GM18873 (cell line): ENCODE measurements around the gene MFSD12.

Experiments
- ATAC-seq: cut with Tn5 transposase; IDR thresholded peaks from one replicate; pipeline ENCODE4 v1.9.1; 2021; ENCODE audit warnings: mild to moderate bottlenecking, moderate library complexity, moderate number of reproducible peaks; ENCODE audit not compliant: unreplicated experiment, low FRiP score

Gene MFSD12

DNA sequence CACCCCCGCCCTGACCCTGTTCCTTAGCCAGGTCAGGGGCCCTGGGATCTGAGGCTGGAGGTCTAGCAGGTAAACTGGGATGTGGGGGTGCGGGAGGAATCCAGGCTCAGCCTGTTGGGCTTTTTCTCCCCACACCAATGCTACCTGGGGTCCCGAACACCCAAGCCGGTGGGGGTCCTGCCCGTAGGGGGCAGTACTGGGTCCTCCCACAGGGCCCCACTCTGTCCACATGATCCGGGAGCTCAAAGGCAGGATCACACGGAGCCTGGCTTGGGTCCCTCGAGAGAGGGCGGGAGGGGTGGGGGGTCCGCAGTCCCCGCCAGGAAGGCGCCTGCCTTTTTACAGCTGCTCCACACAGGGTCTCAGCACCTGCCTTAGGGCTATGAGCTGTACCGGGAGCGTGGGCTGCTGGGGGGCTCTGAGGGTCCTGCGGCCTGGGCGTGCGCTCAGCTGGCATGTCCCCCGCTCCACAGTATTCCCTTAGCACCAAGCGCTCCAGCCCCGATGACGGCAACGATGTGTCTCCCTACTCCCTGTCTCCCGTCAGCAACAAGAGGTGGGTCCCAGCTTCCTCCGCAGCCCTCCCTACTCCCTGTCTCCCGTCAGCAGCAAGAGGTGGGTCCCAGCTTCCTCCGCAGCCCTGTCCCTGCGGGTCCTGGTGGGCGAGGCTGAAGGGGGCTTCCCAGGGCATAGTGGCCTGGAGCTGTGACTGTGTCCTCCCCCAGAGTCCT, 30.7 kb downstream of the MFSD12 start:
- no peak for ATAC-seq

GRCh38 chr19:3524904-3525451, 32.4 kb downstream of the MFSD12 start:
- ATAC-seq: no peak

- no peak for ATAC-seq
Measured at GRCh38 chr19:3524078-3524842, 33.1 kb downstream of the MFSD12 start.

- no peak for ATAC-seq
Measured at GRCh38 chr19:3523361-3524077, 33.9 kb downstream of the MFSD12 start.

GRCh38 chr19:3522421-3523360, 34.7 kb downstream of the MFSD12 start:
- no peak for ATAC-seq

DNA sequence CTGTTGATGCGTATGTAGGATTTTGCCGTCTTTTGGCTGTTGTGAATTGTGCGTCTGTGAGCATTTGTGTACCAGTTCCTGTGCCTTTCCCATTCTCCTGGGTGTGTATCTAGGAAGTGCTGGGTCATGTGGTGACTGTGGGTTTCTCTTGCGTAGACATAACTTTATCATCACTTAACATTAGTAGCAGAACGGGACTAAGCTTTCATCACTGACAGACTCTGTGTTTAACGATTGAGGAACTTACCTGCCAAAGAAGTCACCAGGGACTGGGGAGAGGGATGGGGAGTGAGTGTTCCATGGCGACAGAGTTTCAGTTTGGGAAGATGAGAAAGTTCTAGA, 36.3 kb downstream of the MFSD12 start:
- ATAC-seq: no peak

DNA sequence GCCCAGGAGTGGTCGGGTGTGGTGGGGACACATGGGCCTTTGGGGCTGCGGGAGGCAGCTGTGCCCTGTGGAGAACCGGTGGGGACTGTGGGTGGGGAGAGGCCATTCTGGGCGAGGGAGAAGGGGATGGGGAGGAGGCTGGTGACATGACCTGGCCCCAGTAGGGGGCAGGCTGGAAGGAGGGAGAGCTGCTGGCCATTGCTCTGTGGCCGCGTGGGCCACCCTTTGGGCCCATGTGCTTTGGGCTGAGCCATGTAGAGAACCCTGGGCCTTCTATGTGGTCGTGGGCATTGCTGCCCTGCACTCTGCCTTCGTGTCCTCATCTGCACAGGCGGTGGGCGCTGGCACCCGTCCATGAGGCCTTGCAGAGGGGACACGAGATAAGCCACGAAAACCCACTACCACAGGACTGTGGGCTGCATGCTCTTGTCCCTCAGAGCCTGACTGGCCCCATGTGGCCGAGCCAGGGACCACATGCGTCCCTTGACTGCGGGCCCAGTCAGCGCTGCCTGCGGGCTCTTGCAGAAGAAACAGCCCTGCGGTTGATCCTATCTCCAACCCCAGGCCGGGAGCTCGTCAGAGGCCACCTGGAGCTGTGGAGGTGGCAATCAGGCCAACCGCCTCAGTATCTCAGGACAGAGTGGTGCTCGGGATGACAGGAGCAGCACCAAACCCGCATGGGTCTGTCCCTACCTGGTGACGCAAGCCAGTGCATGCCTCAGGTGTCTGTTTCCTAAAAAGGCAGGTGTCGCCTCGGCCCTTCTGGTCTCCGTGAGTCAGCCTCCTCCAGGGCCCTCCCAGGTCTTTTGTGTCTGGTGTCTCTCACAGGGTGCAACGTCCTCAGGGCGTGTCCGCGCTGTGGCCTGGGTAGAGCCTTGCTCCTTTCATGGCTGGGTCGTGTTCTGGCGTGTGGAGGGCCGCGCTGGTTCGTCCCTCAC, 37.0 kb downstream of the MFSD12 start:
- ATAC-seq: no peak

DNA sequence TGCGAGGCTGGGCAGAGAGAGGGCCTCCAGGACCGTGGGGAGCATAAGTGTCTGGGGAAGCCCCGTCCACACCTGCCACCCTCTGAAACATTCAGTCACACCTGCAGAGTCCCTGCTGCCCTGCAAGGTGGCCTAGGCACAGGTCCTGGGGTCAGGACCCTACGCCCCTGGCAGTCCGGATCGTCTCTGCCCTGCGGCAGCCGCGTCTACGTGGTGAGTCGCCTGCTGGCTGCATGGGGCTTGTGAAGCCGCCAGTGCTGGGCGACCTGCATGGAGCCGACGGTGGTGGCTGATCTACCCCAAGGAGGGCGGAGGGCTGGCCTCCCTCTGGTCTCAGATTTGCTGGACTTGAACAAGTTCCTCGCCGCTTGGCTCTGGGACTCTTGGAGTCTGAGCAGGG, 38.3 kb downstream of the MFSD12 start:
- no peak for ATAC-seq

- ATAC-seq: no peak
Measured at GRCh38 chr19:3518659-3519058, 38.7 kb downstream of the MFSD12 start.

GRCh38 chr19:3518255-3518654, 39.1 kb downstream of the MFSD12 start:
- no peak for ATAC-seq

- ATAC-seq: no peak
Measured at GRCh38 chr19:3517638-3518037, 39.7 kb downstream of the MFSD12 start.

GRCh38 chr19:3516675-3517207, 40.6 kb downstream of the MFSD12 start:
- no peak for ATAC-seq

DNA sequence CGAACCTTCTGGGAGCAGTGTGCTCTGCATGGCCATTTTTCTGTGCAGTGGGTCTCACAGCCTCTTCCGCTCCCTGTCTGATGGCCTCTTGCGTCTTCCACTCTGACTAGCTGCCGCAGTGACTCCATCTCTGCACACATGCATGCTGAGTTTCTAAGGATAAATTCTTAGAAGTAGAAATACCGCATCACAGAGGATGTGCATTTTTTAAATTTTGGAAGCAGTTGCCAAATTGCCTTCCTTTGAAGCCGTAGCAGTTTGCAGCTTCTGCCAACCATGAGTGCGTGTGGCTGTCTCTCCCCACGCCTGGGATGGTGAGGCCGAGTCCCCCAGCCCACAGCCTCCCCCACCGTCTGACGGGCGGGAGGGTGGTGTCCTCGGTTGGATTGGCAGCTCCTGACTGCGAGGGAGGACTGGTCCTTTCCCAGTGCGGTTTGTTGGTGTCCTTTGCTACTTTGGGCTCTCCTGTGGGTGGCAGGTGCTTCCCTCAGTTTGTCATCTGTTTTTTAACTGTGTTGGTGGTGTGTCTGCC, 41.4 kb downstream of the MFSD12 start:
- ATAC-seq: no peak

DNA sequence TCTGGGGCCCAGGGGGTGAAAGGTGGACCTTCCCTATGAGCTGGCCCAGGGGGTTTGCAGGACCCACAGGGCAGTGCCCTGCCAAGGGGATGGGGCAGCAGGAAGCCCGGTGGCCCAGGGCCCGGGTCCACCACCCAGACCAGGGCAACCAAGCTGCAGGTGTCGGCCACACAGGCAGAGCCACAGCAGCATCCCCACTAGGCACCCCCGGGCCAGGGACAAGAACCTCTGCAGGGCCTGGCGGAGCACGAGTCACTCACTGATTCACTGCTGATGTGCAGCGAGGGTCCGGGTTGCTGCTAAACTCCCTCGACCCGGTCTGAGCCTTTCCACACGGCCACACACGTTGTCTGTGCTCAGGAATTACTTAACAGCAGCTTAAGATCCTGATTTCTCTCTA, 42.5 kb downstream of the MFSD12 start:
- ATAC-seq: no peak

- ATAC-seq: no peak
Measured at GRCh38 chr19:3513229-3514140, 43.9 kb downstream of the MFSD12 start.

GRCh38 chr19:3512562-3513228, 44.7 kb downstream of the MFSD12 start:
- ATAC-seq: no peak
